Measurements from ENCODE around the gene MAP3K4.

MAP3K4 gene

GRCh38 chr6:161151059-161151645, 159.6 kb downstream of the MAP3K4 start:
- no peak for DNase-seq

- DNase-seq: no peak
Observed at GRCh38 chr6:161151660-161152526, 160.3 kb downstream of the MAP3K4 start.

DNA sequence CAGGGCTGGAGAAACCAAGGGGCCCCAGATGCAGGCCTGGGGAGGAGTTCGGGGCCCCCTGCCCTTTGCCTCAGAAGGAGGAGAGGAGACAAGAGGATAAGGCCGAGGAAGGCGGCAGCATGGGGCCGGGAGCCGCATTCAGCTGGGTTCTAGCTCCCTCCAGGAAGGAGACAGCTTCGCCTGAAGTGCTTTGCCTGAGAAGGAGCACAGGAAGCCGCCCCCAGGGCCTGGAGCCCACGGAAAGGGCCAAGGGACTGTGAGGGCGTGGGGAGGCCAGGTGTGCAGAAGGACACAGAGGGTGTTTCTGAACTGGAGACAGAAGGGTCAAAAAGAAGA, 160.9 kb downstream of the MAP3K4 start:
- no peak for DNase-seq

GRCh38 chr6:161152907-161153662, 161.5 kb downstream of the MAP3K4 start:
- no peak for DNase-seq

- DNase-seq: no peak
Observed at GRCh38 chr6:161153725-161154124, 162.2 kb downstream of the MAP3K4 start.

DNA sequence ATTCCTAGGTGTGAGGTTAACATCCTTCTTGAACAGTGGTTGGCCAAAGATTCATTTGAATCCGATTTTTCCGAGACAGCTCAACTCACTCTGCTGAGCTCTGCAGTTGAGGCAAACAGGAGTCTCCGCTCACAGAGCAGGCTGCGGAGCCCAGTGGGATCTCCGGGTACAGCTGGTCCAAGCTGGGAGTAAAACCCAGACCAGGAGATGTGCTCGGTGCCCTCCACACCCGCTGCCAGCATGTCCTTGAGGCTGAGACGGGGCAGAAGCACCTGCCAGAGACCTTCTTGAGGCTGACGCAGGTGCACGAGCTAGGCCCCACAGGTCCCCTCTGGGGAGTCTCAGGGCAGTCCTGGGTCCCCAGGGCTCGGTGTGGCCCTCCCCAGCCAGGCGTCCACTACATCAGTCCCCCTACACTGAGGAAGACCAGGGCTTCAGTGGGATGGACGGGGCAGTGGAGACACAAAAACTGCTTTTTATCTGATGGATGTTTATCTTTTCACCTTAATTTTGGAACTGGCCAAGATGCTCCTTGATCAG, 163.3 kb downstream of the MAP3K4 start:
- no peak for DNase-seq

DNA sequence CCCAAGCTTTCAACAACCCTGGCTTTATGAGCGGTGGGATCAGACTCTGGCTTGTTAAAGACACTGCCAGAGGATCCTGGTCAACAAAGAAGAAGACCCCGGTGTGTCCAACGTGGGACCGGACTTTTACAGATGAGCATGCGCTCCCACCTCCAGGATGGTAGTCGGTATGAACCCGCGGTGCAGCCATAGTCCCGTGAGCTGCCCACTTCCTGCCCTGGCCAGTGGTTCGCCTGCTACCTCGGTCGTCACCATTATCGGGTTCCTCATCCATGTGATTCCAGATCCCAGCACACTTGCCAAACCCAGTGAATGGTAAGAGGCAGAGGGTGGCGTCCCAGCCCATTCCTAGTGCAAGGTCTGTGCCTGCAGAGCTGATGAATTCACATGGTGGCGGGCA, 169.6 kb downstream of the MAP3K4 start:
- no peak for DNase-seq

DNA sequence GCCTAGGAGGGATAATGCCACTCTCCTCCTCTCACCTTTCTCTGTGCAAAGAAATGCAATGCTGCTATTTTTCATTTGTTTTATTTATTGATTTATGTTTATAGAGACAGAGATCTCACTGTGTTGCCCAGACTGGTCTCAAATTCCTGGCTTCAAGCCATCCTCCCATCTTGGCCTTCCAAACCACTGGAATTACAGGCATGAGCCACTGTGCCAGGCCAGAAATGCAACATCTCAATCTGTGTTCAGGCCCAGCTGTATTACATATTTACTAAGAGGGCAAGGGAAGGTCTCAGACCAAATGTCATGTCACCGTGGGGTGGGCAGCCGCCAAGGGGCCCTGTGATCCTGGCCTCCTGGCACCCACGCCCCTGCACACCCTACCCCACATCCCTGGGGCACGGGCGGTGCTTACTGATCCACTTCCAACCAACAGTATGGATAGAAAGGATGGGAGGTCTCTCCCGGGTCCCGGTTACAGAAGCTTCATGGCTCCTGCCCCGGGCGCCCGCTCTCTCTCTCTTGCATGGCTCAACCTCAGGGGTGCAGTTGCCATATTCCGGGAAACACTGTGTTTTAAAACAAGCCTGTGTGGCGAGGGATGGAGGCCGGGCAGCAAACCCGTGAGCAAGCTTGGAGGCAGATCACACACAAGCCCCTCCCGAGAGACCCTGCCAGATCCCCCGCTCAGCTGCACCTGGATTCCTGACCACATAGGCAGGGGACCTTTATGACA, 170.5 kb downstream of the MAP3K4 start:
- DNase-seq: no peak

DNA sequence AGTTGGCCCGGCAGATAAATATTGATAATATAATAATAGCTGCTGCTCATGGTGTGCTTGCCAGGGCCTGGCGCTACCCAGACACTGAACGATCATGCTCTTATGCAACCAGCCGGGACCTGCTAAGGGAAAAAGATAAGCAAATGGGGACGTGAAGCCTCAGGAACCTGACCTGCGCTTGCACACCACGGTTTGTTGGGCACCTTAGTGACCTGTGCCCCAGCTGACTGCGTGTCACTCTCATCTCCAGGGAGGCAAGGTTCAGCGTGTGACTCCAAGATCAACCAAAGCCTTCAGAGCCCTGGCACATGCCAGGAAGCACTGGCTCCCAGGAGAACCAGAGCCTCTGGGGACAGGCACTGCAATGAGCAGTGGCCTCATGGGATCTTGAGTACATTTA, 171.2 kb downstream of the MAP3K4 start:
- DNase-seq: no peak

DNA sequence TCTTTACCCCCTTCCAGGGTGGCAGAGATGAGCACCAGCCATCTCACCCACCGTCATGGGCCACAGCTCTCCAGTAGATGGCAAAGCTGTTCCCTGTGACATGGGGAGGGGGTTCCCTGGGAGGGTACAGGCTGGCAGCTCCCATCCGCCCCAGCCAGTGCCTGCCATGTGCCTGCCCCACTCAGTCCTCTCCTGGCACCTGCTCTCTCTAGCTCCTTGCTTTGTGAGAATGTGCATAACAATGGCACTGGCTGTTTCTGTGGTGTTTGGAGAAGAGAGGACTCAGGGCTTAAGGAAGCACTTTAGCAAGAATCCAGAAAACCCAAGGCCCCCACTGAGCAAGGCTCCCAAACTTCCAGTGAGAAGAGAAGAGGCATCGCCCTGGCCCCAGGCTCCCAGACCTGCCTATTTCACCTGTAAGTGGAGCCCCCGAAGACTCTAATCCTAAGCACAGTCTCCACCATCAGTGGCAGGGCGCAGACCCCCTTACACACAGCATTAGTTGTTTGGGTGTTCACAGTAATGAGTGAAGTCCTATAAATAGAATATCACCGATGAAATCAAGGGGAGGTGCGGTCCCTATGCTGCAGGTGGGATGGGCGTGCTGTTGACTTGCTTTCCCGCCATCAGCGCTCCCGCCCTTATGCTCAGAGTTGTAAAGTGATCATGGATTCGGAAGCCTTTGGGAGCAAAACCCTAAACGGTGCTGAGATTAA, 172.1 kb downstream of the MAP3K4 start:
- DNase-seq: no peak

GRCh38 chr6:161164182-161164625, 172.6 kb downstream of the MAP3K4 start:
- no peak for DNase-seq

GRCh38 chr6:161166176-161166575, 174.6 kb downstream of the MAP3K4 start:
- no peak for DNase-seq

GRCh38 chr6:161166677-161167076, 175.1 kb downstream of the MAP3K4 start:
- DNase-seq: no peak
